Mesenteric fat pad (tissue), 1 donor: ENCODE measurements around the gene MGAT4B. TPM values are rescaled to one million over a fixed set of nuclear protein-coding genes. Genes with fewer than 3 reads are reported as not detected.
"Not testable (repeated sequence)": the region's sequence is repeated elsewhere in the genome, so short reads cannot be mapped to it uniquely, and the experiment has no call there.

Experiments used
- DNase-seq: peaks from one replicate; pipeline ENCODE4 v3.0.0-alpha.2; 2020; ENCODE audit warnings: low spot score
- total RNA-seq: library from RNA; stranded (reverse); fragmentation: NEBNext Ultra II Directional; extraction: Animal tissue kit (Norgen Biotek cat#: 25700); gene quantifications from one replicate; pipeline ENCODE4 v1.2.1, GENCODE V29; 2021
- donor health status: DM: yes; HTN: yes; CAD: no.

MGAT4B gene
- total RNA-seq, 1 donor from 2014 or later, result 87.6 TPM

DNA sequence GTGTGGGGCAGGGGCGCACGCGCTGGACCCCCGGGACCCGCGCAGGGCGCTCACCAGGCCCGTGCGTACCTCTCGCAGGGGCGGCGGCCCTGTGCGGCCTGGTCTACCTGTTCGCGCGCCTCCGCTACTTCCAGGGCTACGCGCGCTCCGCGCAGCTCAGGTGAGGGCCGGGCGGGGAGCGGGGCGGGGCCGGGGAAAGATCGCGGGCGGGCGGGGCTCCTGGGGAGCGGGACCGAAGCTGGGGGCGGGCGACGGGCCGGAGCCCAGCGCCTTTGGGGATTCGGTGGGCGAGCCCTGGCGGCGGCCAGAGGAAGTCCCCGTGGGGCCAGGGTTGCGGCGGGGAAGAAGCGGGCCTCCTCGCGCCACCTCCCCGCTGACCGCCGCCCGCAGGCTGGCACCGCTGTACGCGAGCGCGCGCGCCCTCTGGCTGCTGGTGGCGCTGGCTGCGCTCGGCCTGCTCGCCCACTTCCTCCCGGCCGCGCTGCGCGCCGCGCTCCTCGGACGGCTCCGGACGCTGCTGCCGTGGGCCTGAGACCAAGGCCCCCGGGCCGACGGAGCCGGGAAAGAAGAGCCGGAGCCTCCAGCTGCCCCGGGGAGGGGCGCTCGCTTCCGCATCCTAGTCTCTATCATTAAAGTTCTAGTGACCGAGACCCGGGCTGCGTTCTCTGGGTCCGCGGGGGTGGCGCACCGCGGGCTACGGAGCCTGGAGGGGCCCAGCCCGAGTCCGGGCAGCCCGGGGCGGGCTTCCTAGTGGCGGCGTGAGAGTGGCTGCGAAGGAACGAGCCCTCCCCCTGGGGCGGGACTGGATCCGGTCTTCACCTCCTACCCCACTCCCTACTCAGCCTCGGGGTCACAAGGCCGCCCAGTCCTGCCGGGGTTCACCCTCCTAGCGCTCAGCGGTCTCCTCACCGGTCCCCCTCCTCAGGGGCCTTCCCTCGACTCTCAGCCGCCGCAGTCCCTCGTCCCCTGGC, 10.5 kb downstream of the MGAT4B start:
- peak; percentile 95 for DNase-seq

DNA sequence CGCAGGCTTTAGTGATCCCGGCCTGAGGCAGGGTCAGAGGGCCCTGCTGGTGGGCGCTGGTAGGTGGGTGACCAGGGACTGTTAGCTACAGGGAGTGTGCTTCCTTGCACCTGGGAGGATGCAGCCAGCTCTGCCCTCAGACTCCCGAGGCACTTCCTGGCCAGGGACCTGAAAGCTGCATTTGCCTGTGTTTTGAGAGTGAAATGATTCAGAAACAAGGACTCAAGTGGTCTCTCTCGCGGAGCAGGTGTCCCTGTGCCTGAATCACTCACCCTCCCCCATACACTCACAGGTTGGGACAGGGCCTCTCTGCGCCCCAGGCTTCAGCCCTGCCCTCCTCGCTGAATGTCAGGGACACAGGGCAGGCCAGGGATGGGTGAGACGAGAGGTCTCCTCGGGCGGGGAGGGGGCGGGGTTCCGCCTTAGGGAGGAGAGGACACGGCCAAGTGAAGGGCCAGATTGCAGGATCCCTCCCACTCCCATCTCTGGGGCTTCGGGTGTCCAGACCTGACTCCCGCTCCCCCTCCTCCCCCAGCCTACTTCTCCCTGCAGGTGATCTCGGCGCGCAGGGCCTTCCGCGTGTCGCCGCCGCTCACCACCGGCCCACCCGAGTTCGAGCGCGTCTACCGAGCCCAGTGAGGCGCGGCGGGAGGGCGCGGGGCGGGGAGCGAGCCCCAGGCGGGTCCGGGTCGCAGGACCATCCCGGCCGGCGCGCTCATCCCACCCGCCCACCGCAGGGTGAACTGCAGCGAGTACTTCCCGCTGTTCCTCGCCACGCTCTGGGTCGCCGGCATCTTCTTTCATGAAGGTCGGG, 11.4 kb downstream of the MGAT4B start:
- DNase-seq, result no peak

DNA sequence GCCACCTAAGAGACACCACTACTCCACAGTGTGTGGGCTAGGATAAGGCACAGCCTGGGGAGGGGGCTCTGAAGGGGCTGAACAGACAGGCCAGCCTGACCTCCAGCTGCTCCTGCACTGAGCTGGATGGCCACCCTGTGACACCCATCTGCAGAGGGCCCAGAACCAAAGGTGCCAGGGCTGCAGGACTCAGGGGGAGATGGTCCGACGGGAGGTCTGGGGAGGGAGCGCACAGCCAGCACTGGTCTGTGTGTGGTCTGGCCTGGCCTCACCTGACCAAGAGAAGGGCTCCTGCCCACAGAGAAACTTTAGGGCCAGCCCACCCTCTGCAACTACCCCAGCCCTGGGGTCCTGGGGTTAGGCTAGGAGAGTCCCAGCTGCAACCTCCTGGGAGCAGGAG, 12.1 kb downstream of the MGAT4B start:
- no peak for DNase-seq

DNA sequence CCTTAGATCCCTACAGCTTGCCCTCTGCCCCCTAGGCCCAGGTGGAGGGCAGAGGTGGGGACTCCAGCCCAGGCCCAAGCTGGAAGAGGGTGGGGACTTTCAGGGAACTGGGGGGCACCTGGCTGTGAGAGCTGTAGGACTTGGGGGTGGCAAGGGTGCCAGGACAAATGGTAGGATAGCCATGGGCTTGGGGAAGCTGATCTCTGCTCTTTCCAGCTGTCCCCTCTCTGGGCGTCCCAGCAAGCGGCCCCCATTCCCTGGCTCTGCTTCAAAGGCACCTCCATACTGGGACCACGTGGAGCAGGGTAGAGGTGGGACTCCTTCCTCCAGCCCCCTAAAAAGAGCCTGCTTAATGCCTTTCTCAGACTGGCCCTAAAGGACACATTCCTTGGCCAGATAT, 12.5 kb downstream of the MGAT4B start:
- DNase-seq, result no peak

DNA sequence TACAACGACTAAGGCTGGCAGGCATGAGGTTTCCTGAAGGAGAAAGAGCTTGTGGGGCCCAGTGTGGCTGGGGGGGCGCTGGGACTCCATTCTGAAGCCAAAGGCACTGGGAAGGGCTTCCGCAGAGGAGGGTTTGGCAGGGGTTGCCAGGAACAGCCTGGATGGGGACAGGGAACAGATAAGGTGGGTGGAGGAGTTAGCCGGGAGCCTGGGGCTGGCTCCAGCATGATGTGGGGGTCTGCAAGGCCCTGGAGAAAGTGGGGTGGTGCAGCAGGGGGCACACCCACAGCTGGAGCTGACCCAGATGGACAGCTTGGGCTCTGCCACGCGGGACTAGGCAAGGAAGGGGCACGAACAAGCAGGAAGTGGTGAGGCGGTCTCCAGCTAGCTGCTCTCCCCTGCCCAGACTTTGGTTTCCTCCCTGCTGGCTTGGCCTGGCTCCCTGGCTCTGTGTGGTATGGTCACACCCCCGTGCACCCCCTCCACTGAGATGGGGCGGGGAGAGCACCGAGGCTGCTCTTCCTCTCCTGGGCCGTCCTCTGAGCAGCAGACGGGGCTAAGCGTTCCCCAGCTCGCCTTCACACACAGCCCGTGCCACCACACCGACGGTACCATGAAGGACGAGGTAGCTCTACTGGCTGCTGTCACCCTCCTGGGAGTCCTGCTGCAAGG, 13.1 kb downstream of the MGAT4B start, which contains the start of gene LTC4S:
LTC4S (plus strand) TSS at position 519 of the 672 bp plus-strand sequence; CDS start at position 614, 95 bp downstream.
- no peak for DNase-seq

DNA sequence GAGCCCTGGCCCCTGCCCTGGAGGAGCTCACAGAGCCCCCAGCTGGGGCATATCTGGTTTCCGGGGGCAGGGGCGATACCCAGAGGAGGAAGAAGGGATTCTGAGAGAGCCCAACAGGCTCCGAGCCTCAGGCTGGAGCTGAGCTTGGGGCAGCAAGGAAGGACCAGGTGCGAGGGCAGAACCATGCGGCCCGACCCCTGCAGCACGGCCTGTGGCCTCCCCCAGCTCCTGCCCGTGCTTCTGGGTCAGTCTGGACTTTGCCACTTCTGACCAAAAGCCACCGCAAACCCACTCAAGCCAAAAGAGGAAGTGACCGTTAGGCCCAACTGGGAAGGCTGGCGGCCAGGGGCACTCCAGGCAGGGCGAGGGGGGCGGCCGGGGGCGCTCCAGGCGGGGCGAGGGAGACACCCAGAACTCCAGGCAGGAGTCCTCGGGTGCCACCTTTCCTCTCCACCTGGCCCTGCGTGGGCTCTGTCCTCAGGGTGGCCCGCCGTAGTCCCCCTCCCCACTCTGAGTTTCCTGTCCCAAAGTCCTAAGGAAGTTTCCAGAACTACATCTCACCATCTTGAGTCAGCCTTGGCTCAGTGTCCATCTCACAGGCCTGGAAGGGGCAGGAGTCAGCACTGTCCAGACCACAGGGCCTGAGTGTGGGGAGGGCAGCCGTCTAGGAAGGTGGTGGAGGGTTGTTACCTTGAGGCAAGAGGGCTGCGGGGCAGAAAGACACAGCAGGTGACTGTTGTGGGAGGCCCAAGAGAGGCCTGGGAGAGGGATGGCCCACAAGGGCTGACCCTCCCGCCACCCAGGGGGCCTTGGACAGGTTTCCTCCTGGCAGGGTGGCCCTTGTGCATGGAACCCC, 13.8 kb downstream of the MGAT4B start:
- no peak for DNase-seq

DNA sequence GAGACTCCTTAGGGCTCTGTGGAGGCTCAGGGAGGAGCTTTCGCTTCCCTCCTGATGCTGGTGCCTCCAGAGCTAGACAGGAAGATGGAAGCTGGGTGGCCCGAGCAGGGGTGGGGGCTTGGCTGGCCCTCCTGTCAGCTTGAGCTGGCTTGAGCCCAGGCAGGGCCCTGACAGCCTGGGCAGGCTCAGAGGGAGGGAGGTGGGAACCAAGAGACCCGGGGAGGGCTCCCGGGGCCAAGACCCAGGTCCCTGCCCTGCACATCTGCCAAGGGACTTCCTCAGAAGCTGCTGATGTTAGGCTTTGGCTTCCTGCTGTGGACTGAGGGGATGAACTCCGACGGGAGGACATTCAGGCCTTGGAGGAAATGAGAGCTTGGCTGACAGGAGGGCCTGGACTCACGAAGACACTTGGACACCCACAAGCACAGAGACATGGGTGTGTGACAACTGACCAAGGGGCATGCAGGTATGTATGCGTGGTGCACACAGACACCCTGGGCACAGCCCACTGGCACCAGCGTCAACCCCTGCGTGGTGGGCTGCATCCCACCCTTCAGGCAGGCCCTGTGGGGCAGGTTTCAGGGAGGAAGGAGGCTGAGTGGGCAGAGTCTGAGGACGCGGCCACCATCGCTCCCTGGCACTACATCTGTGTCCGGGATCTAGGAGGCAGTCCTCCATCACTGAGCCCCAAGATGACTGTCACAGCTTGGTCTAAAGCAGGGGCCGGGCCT, 14.6 kb downstream of the MGAT4B start:
- no peak for DNase-seq

DNA sequence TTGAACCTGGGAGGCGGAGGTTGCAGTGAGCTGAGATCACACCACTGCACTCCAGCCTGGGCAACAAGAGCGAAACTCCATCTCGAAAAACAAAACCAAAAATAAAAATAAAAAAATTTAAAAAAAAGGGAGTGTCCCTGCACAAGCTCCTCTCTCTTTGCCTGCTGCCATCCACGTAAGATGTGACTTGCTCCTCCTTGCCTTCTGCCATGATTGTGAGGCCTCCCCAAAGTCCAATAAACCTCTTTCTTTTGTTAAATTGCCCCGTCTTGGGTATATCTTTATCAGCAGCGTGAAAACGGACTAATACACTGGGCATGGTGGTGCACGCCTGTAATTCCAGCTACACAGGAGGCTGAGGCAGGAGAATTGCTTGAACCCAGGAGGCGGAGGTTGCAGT, 17.4 kb downstream of the MGAT4B start:
- DNase-seq, result not testable (repeated sequence)

DNA sequence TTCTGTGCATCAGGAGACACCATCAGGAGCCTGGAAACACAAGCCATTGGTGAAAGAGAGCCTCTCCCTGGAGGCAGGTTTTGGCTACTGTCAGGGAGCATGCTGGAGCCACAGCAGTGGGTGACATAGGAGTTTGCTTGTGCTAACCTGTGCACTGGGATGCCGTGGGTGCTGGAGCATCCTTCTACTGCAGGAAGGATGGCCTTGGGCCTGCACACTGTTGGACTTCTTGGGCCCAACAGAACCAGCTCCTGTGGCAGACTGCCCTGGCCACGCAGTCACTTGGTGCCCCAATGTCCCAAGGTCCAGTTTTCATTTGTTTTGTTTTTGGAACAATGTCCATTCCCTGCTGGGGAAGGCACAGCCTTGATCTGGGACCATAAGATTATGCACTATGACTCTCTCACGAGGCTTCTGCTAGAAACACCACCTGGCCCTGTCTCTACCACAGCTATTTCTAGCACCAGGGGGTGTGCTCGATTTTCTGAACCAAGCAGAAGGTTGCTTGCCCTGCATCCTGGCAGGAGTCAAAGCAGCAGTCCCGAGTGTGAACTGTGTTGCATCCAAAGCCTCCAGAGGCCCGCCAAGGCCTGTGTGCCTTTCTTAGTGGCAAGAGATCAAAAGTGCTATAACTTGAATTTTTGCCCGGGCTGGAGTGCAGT, 18.3 kb downstream of the MGAT4B start:
- no peak for DNase-seq

DNA sequence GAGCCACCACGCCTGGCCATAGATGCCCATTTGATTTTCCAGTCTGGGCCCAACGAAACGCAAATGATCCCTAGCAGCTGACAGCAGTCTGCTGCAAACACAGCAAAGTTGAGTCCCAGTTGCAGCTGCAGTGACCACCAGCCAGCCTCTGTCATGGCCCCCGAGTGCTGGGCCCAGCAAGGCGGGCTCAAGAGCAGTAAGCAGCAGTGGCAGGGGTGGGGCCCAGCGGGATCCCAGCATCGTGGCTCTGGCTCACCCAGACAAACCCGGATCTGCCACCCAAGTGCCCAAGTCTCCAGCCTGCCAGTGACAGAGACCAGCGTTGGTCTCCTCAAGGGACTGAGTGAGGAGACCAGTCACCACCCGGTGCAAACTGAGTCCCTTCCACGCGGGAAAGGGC, 19.8 kb downstream of the MGAT4B start:
- no peak for DNase-seq

DNA sequence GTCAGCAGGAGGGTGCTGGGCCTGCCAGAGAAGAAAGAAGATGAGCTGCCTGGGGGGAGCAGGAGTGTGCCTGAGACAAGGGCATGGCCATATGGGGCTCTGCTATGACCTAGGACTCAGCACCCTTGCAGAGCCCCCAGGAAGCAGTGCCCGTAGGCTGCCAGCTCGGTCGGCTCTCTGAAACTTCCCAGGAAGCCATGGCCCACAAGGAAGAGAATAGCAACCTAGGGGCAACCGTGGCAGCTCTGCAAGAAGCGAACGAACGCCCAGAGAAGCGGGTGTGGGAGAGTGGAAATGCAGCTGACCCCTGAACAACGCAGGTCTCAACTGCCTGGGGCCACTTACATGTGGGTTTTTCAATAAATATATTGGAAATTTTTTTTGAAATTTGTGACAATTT, 23.5 kb downstream of the MGAT4B start:
- no peak for DNase-seq

DNA sequence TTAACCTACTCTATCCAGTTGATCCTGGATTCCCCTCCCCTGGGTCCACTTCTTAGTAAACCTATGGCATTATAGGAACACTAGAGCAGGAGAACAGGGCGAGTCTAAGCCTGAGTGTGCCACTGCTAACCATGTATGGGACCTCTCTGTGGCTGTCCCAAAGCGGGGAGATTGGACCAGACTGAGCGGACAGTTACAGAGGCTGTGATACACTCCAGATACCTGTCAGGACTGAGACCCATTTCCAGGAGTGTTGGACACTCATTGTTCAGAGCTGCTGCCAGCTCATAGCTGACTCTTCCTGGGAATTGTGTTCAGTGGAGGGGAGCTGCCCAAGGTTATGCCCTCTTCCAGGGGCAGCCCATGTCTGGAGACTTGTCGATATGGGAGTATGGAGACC, 24.8 kb downstream of the MGAT4B start:
- no peak for DNase-seq

DNA sequence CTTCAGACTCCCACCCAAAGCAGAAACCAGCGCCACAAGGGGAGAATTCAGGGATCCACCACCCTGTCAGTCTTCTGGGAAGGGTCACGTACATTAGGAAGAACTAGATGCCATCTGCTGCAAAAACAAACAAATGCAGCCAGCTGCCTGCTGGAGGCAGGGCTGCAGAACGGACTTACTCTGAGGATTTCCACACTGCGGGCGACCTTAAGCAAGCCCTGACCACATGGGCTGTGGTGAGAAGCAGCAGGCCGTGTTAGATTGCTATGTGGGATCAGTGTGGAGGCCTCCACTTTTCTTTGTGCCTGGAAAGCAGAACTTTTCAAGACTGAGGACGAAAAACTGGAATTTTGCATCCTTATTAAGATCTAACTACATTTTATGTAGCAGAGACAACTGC, 26.3 kb downstream of the MGAT4B start:
- DNase-seq, result no peak

DNA sequence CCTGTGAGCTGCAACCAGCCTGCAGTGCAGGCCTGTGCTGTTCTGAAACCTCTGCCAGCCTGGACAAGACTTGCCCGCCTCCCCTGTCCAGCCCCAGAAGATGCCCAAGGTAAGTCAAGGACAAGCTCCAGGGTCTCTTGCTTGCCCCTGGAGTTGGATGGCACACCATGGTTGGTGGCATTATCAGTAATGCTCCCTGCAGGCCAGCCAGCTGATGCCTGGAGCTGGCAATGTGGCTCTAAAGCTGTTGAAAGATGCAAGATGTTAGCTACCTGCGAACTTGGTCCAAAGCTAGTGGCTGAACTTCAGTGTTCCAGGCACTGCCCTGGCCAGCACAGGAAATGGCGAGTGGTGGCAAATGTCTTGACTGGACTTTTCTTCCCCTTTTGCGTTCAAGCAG, 26.8 kb downstream of the MGAT4B start:
- DNase-seq, result no peak

DNA sequence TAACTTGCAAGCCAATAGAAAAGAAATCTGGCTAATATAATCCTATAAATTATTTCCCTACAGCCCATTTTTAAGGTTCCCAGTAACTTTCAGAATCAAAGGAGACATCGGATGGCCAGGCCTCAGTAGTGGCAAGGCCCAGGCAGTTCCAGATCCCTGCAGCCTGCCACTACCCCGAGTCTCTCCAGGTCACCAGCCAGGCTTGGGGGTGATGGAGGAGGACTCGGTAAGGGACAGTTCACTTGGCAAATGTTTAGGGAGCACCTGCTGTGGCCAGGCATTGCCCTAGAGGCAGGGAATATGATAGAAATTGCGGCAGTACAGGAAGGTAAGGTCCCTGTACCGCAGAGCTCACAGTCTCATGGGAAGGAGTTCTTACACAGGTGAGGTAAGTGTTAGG, 28.1 kb downstream of the MGAT4B start:
- DNase-seq, result no peak

DNA sequence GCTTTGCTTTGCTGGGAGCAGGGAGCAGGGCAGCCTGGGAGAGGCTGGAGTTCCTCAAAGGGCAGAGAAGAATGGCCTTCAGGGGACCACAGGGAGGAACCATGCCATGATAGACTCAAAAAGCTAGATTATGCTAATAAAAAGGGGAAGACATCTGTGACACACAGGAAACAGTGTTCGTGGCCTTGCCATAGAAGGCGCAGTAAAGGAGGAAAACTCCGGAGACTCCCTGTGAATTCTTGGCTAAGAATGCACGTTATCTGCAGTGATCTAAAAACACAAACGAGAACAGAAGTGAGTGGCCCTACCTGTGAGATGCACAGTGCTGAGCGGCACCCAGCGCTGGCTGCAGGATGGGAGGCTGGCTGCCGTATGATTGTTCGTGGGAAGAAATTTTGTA, 28.8 kb downstream of the MGAT4B start:
- DNase-seq, result no peak

DNA sequence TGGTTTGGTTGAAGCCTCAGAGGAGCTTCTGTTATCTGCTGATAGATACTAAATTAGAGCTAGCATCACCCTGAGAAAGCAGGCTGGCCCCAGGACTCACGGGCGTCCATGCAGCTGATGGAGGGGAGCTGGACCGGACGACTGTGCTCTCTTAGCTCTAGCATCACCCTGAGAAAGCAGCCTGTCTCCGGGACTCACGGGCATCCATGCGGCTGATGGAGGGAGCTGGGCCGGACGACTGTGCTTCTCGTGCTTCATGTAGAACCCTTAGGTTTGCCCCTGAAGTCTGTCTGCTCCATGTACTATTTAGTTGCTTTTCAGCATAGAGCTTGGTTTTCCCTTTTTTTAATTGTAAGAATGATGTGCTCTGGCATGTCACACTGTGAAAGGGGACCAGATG, 29.2 kb downstream of the MGAT4B start:
- DNase-seq, result no peak

DNA sequence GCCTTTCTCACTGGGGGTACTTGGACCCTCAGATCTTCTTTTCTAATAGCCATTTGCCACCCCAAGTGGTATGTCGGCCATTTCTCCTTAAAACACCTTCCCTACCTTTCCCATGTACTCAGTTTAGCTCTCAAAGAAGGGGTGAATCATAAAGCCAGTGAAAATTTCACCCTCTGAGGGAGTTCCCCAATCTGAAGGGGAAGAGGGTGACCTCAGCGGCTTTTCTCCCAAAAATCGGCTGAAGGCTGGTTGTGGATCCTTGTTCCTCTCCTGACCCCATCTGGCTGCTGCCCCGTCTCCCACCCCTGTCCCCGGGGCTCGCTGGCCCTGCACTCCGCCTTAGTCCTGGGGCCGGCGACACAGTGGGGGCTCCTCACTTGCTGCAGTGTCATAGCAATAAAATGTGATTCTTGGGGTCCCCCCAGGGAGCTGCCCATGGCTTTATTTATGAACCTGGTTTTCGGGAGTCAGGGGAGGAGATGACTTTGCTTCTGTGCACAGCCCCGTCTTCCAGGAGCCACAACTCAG, 30.2 kb downstream of the MGAT4B start:
- no peak for DNase-seq

DNA sequence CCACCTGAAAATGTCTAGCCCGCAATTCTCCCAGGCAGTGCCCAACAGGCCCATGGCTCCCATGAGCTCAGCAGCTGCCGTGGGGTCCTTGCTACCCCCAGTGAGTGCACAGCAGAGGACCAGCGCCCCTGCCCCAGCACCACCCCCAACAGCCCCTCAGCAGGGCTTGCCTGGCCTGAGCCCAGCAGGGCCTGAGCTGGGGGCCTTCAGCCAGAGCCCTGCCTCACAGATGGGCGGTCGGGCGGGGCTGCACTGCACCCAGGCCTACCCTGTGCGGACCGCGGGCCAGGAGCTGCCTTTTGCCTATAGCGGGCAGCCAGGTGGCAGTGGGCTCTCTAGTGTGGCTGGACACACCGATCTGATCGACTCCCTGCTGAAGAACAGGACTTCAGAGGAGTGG, 32.2 kb downstream of the MGAT4B start:
- no peak for DNase-seq
